NCI-H460 (cell line): ENCODE results near the gene ERF. TPM values are rescaled to one million over a fixed set of nuclear protein-coding genes. Genes with fewer than 3 reads are reported as not detected.

ENCODE experiments used
- total RNA-seq: library from RNA; depleted of rRNA; stranded (reverse); fragments of >200 nt; shearing (Covaris generic); gene quantifications from 2 replicates; pipeline ENCODE4 v1.2.3, GENCODE V29; 2014; rRNA removed

Gene ERF
- total RNA-seq, 1 experiment from 2014 or later: 16.1 TPM

Other genes with a start within 250 kb of the ERF start
- gene GRIK5, start 184.9 kb downstream of the ERF start, total RNA-seq: 0.07 TPM in 1 of 2 replicates, not detected in the other
- gene ZNF574, start 179.0 kb downstream of the ERF start, total RNA-seq: 8.4 and 8.7 TPM in 2 replicates
- gene POU2F2, start 122.7 kb downstream of the ERF start, total RNA-seq: 0.02 TPM in 1 of 2 replicates, not detected in the other
- gene DEDD2, start 37.5 kb downstream of the ERF start, total RNA-seq: 12.9 and 16.5 TPM in 2 replicates
- 3.7 and 4.4 TPM in 2 replicates for gene ZNF526, start 34.8 kb downstream of the ERF start, total RNA-seq
- gene GSK3A, start 12.5 kb downstream of the ERF start, total RNA-seq: 19.0 and 20.2 TPM in 2 replicates
- gene CIC, start 14.1 kb upstream of the ERF start, total RNA-seq: 7.7 and 9.1 TPM in 2 replicates
- gene PRR19, start 47.0 kb upstream of the ERF start, total RNA-seq: 0.35 TPM in 1 of 2 replicates, not detected in the other
- 17.4 and 22.4 TPM in 2 replicates for gene PAFAH1B3, start 47.5 kb upstream of the ERF start, total RNA-seq
- 0.17 TPM in 1 of 2 replicates, not detected in the other for gene TMEM145, start 58.2 kb upstream of the ERF start, total RNA-seq
- gene MEGF8, start 70.5 kb upstream of the ERF start, total RNA-seq: 7.4 and 7.8 TPM in 2 replicates
- gene CNFN, start 135.2 kb upstream of the ERF start, total RNA-seq: 0.69 and 1.2 TPM in 2 replicates
- gene LIPE, start 172.3 kb upstream of the ERF start, total RNA-seq: 0.87 and 1.5 TPM in 2 replicates
- not detected in 2 replicates for gene CXCL17, start 187.8 kb upstream of the ERF start, total RNA-seq